Measurements from ENCODE around the gene ANKRD13B.

DNA sequence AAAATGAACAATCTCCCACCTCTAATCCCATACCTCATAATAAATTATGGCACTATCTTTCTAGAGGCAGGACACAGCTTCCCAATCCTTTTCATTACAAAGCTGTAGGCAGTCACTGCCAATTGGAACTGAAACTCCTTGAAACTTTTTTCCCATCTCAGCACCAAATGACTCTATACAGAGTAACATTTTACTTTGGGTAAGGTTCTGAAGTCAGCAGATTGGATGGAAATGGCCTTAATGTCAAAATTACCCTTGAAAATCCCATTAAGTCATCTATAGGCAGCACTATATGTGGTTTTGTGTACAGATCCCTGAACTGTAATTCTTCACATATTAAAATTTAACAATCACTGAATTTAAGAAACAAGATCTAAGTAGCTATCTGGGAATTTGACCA is 60.0 kb downstream of the ANKRD13B start:
- TF ChIP-seq, protein P1, sequence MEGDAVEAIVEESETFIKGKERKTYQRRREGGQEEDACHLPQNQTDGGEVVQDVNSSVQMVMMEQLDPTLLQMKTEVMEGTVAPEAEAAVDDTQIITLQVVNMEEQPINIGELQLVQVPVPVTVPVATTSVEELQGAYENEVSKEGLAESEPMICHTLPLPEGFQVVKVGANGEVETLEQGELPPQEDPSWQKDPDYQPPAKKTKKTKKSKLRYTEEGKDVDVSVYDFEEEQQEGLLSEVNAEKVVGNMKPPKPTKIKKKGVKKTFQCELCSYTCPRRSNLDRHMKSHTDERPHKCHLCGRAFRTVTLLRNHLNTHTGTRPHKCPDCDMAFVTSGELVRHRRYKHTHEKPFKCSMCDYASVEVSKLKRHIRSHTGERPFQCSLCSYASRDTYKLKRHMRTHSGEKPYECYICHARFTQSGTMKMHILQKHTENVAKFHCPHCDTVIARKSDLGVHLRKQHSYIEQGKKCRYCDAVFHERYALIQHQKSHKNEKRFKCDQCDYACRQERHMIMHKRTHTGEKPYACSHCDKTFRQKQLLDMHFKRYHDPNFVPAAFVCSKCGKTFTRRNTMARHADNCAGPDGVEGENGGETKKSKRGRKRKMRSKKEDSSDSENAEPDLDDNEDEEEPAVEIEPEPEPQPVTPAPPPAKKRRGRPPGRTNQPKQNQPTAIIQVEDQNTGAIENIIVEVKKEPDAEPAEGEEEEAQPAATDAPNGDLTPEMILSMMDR (conservative IDR thresholded peaks at IDR 0.05), result no peak
- no peak for TF ChIP-seq ZFX (IDR thresholded peaks at IDR 0.05)
